Activated gamma-delta T cell treated with Interleukin-2 at 50 U/mL for 16 hours (primary cell): ENCODE results near the gene SCYGR5.
"Not testable (repeated sequence)": the region's sequence is repeated elsewhere in the genome, so short reads cannot be mapped to it uniquely, and the experiment has no call there.

Experiments used
- DNase-seq: peaks from one replicate; pipeline ENCODE4 v3.0.0-alpha.2; 2020

The SCYGR5 gene, protein sequence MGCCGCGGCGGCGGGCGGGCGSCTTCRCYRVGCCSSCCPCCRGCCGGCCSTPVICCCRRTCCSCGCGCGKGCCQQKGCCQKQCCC

GRCh38 chr2:227666631-227667170, at the start of gene SCYGR5:
SCYGR5 (plus strand) TSS chr2:227666804; CDS start chr2:227666804, 0 bp downstream.
- DNase-seq: not testable (repeated sequence)

GRCh38 chr2:227617316-227618230, 49.0 kb upstream of the SCYGR5 start, which contains the start of gene SCYGR4:
SCYGR4 (plus strand) TSS chr2:227617498; CDS start chr2:227617498, 0 bp downstream.
- no peak for DNase-seq

DNA sequence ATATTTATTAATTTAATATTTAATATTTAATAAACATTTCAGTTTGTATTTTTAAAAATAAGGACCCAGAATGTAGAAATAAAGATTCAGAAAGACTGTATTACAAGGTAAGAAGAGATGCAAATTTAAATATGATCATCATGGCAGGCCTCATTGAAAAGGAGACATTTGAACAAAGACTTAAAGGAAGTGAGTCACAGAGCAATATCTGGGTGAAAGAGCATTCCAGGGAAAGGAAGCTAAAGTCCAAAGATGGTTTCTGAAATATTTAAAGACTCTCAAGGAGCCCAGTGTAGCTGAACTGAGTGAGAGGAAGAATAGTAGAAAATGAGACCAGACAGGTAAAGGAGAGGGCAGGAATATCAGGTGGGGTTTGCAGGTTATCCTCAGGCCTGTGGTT, 43.4 kb upstream of the SCYGR5 start:
- no peak for DNase-seq

GRCh38 chr2:227625420-227625819, 41.2 kb upstream of the SCYGR5 start:
- DNase-seq: no peak

GRCh38 chr2:227626580-227627151, 39.9 kb upstream of the SCYGR5 start:
- DNase-seq: no peak

GRCh38 chr2:227627769-227628168, 38.8 kb upstream of the SCYGR5 start:
- no peak for DNase-seq

DNA sequence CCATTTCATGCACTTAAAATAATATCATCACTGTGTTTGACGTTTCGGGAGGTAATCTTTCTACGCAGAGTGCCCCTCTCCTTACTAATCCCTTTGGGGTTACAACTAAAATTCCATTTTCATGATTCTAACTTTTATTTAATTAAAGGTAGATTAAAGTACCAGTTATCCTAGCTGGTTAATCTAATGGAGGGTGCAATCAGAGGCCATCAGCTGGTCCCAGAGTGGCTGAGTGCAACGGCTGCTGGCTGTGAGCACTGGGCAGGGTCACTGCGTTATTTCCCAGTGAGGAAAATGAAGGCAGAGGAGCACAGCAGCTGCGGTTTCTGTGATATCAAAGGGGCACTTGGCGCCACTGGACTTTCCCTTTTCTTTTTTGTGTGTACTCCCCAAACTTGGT, 37.2 kb upstream of the SCYGR5 start:
- no peak for DNase-seq

DNA sequence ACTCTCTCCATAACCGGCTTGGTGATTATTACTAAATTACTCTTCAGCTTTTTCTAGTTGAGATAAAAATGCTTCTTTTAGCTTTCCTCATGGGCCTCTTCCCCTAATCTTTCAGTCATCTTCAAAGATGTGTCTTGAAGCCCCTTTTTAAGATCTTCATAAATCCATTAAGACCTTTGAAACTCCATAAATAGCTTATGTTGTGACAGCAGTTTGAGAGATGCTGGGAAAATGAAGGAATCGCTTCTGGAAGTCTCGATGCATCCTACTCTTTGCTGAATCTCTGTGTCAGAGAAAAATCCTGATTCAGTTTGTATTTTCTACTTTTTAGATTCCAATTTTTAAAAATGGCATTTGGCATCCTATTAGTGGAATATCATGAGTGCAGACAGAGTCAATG, 36.3 kb upstream of the SCYGR5 start:
- no peak for DNase-seq

DNA sequence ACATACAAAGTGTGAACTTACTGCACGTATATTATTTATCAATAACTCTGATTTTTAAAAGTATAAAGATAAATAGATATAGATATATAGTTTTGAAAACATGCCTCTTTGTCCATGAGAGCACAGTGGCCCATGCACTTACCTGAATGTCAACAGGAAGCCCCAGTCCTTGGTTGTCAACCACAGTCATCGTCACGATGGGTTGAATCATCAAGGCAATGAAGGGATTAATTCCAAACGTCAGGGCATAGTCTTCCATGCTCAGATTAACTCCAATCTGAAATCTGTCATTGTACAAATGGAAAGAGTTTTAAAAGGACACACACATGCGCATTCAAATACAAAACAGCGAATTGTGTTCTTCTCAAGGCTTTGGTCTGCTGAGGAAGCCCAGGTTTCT, 33.8 kb upstream of the SCYGR5 start:
- DNase-seq: no peak

- no peak for DNase-seq
Observed at GRCh38 chr2:227634201-227634600, 32.4 kb upstream of the SCYGR5 start.

DNA sequence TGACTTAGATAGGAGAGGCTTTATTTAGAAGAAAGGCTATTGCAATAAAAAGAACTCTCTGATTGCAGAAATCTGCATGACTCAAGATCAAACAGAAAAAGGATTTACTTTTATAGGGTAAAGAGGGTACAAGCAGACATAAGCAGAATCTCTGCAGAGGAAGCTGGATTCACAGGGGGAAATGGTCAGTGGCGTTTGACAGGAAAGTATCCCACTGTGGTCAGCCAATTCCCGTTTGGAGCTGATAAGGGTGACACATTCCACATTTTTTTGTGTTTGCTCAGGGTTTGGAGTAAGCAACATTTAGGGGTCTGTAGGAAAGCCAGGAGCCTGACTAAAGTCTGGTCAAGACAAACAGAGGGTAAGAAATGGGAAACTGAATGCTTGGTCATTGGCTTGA, 23.9 kb upstream of the SCYGR5 start:
- no peak for DNase-seq

- no peak for DNase-seq
Observed at GRCh38 chr2:227643990-227644551, 22.5 kb upstream of the SCYGR5 start.

GRCh38 chr2:227653419-227653818, 13.2 kb upstream of the SCYGR5 start:
- no peak for DNase-seq

- DNase-seq: no peak
Observed at GRCh38 chr2:227654426-227654825, 12.2 kb upstream of the SCYGR5 start.

DNA sequence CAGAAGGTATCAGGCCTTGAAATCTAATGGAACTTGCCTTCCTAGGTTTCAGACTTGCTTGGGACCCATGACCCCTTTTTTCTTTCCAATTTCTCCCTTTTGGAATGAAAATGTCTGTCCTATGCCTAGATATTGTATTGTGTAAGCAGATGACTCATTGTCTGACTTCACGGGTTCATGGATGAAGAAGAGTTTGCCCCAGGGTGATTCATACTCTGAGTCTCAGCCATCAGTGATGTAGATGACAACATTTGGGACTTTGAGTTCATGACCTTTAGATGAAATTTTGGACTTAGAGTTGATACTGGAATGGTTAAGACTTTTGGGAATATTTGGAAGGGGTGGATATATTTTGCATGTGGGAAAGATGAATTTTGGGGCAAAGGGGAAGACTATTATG, 11.2 kb upstream of the SCYGR5 start:
- no peak for DNase-seq

DNA sequence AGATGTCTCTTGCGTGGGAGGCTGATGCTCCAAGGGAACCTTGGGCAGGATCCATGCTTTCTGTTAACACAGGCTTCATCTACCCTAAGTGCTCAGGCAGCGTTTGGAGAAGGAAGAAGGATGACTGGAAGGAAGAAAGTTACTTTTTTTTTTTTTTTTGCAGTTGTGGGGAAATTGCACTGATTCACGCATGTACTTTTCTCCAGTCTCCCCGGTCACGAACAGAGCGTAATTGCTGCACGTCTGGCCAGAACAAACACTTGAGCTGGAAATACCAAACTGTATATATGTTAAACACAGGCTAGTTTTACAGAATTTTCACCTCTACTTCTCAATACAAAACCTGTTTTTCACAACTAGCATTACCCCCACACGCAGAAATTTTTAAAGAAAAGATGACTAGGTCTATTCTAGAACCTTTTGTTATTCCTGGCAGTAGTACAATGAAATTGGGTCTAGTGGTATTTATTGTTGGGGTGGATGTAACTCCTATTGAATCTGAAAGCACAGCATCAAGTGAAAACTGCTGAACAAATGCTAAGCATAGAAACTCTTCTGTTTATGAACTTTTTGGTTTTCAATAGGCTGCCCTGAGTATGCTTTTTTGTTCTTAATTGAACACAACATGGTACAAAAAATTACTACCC, 9.3 kb upstream of the SCYGR5 start:
- DNase-seq: no peak

GRCh38 chr2:227661025-227661649, 5.5 kb upstream of the SCYGR5 start:
- DNase-seq: no peak

- DNase-seq: no peak
Observed at GRCh38 chr2:227661827-227662226, 4.8 kb upstream of the SCYGR5 start.

DNA sequence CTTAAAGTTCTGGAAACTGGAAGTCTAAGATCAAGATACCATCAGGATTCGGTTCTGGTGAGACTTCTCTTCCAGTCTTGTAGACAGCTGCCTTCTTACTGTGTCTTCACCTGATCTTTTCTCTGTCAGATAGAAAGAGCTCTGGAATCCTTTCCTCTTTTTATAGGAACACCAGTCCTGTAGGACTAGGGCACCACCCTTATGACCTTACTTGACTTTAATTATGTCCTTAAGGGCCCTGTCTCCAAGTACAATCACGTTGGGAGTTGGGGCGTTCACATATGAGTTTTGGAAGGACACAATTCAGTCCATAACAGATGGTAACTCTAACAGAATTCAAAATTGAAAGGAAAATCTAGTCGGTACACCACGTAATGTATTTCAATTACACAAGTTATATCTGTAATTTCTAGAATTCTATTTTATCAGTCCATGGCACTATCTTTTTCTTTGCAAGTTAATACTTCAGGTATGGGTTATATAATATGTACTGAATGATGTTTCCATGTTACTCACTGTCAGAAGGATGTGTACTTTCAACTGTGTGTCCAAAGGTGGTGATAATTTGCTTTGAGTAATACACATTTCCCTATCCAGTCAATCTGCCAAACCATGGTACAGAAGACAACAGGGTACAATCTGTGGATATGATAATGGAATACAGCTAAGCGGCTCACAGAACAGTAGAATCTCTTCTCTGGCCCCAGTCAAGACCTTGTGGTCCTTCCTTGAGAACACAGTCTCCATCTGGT, 1.2 kb upstream of the SCYGR5 start:
- DNase-seq: no peak

- no peak for DNase-seq
Observed at GRCh38 chr2:227671170-227671905, 4.7 kb downstream of the SCYGR5 start.

GRCh38 chr2:227673620-227674019, 7.0 kb downstream of the SCYGR5 start:
- DNase-seq: not testable (repeated sequence)
